Measurements from ENCODE around the gene JAGN1.

GRCh38 chr3:9906480-9906879 lies 16.1 kb downstream of the JAGN1 start:
- no peak for TF ChIP-seq CTCF (IDR thresholded peaks at IDR 0.05)
- TF ChIP-seq POLR2A (IDR thresholded peaks at IDR 0.05), result no peak
- no peak for TF ChIP-seq EP300 (IDR thresholded peaks at IDR 0.05)
- no peak for TF ChIP-seq POLR2AphosphoS5 (IDR thresholded peaks at IDR 0.05)

Data from suprapubic skin (tissue), 4 donors.